Activated CD4-positive, alpha-beta T cell treated with anti-CD3 and anti-CD28 coated beads, Interleukin-2, amount 10 ng/mL, durations not matched to agents 24 days and 14 days (primary cell): ENCODE data around the gene DYSF. TPM values are rescaled to one million over a fixed set of nuclear protein-coding genes. Genes with fewer than 3 reads are reported as not detected.

ENCODE experiments used
- DNase-seq: peaks from one replicate; pipeline ENCODE4 v3.0.0; 2022
- H3K27ac Mint-ChIP-seq: one replicate; pipeline ENCODE4 v1.8.0; 2022; ENCODE audit warnings: mild to moderate bottlenecking, mixed read lengths
- H3K27me3 Mint-ChIP-seq: one replicate; pipeline ENCODE4 v1.8.0; 2022; ENCODE audit warnings: mixed read lengths
- H3K36me3 Mint-ChIP-seq: one replicate; pipeline ENCODE4 v1.8.0; 2022; ENCODE audit warnings: low read depth, mild to moderate bottlenecking, mixed read lengths
- H3K4me1 Mint-ChIP-seq: one replicate; pipeline ENCODE4 v1.8.0; 2021; ENCODE audit warnings: mixed read lengths
- H3K4me3 Mint-ChIP-seq: one replicate; pipeline ENCODE4 v1.8.0; 2022; ENCODE audit warnings: mild to moderate bottlenecking, moderate library complexity, mixed read lengths
- H3K9me3 Mint-ChIP-seq: one replicate; pipeline ENCODE4 v1.8.0; 2021; ENCODE audit warnings: mixed read lengths
- intact Hi-C: fragments of 100-400 bp; cut with micrococcal nuclease; formaldehyde crosslinking; loops from one replicate; pipeline ENCODE4 v1.15.1; 2023
- total RNA-seq: library from RNA; stranded (reverse); gene quantifications from 2 replicates; pipeline ENCODE4 v1.2.3, GENCODE V29; 2022

The DYSF gene
- total RNA-seq, 1 donor from 2014 or later: not detected

DNA sequence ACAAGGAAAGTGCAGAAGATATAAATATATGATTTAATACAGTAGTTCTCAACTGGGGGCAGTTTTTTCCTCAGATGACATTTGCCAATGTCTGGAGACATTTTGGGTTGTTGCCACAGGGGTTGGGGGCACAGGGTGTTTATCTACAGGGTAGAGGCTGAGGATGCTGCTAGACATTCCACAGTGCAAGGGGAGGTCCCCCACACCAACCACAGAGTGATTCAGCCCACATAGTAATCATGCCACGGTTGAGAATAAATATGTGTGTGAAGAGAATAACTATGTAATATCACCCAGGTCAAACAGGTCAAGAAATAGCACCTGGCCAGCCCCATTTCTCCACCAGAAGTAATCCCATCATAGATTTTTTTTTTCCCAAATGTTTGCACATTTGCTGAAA is 17.9 kb downstream of the DYSF start:
- H3K36me3 Mint-ChIP-seq: no peaks in the 10 kb centered on the region
- no peak overlapping the region for H3K27ac Mint-ChIP-seq
- peaks cover 5% of the 10 kb centered on the region for H3K4me1 Mint-ChIP-seq
- intact Hi-C loops: no loop called here
- no peak overlapping the region for H3K4me3 Mint-ChIP-seq
- DNase-seq: no peak
- no peaks in the 10 kb centered on the region for H3K9me3 Mint-ChIP-seq
- H3K27me3 Mint-ChIP-seq: peaks cover 35% of the 10 kb centered on the region

- Mint-ChIP-seq H3K36me3 (no peaks in the 10 kb centered on the region), H3K27me3 (peaks cover 33% of the 10 kb centered on the region), H3K27ac (no peak overlapping the region), H3K9me3 (no peaks in the 10 kb centered on the region), H3K4me1 (peaks cover 3% of the 10 kb centered on the region), H3K4me3 (no peak overlapping the region)
- intact Hi-C loops: no loop called here
- no peak for DNase-seq
Measured at GRCh38 chr2:71472019-71472418, 18.7 kb downstream of the DYSF start.

DNA sequence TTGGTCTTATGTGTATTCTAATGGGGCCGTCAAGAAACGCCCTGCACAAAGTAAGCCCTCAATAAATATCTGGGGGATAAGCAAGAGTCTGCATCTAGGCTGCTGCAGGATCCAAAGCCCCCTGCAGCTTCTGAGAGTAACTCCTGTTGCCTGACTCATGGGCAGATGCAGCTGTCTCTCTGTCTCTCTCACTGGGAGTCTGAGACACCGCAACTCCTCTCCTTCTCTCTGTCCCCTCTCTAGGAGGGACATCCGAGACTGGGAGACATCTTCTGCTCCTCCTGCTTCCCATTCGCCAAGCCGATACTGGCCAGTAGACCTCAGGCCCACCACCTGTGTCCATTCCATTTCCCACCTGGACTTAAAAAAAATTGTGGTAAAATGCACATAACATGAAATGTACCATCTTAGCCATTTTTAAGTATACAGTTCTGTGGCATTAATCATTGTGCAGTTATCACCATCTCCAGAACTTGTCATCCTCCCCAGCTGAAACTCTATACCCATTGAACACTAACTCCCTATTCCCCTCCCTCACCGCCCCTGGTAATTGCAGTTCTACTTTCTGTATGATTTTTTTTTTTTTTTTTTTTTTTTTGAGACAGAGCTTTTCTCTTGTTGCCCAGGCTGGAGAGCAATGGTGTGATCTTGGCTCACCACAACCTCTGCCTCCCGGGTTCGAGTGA is 20.1 kb downstream of the DYSF start:
- no peak for DNase-seq
- H3K36me3 Mint-ChIP-seq: no peaks in the 10 kb centered on the region
- H3K9me3 Mint-ChIP-seq: no peaks in the 10 kb centered on the region
- no peak overlapping the region for H3K4me3 Mint-ChIP-seq
- no peaks in the 10 kb centered on the region for H3K4me1 Mint-ChIP-seq
- intact Hi-C loops: no loop called here
- peaks cover 20% of the 10 kb centered on the region for H3K27me3 Mint-ChIP-seq
- no peak overlapping the region for H3K27ac Mint-ChIP-seq

- intact Hi-C loops: no loop called here
- no peak for DNase-seq
- H3K27me3 Mint-ChIP-seq: peaks cover 15% of the 10 kb centered on the region
- no peak overlapping the region for H3K27ac Mint-ChIP-seq
- no peak overlapping the region for H3K4me3 Mint-ChIP-seq
- H3K4me1 Mint-ChIP-seq: no peaks in the 10 kb centered on the region
- H3K9me3 Mint-ChIP-seq: no peaks in the 10 kb centered on the region
- no peaks in the 10 kb centered on the region for H3K36me3 Mint-ChIP-seq
Measured at GRCh38 chr2:71474116-71474743, 20.9 kb downstream of the DYSF start.

DNA sequence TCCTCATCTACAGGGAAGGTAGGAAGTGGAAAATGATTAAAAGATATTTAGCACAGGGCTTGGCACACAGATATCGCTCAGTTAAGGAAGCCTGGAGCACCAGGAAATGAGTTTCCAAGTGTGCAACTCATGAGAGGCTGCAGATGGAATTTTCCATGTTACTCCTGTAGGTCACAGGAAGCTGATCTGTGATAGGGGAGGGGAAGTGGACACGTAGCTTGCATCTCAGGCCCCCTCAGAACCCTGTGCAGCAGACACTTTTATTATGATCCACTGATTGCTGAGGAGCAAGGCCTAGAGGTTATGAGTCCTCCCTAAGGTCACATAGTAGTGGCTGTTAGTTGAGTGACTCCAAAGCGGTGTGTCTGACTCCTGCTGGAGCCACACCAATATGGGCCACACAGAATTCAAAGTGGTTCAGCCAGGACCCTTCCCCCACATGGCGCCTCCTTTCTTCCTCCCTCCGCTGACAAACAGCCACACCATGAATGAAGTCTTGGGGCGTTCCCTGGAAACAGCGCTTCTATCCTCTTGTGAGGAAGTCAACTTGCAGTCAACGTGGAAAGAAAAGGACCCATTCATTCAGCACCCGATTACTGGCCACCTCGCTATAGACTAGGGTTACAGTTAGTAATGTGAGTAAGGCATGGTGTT is 21.5 kb downstream of the DYSF start:
- H3K36me3 Mint-ChIP-seq: no peaks in the 10 kb centered on the region
- no peaks in the 10 kb centered on the region for H3K9me3 Mint-ChIP-seq
- no peak overlapping the region for H3K4me3 Mint-ChIP-seq
- peaks cover 13% of the 10 kb centered on the region for H3K27me3 Mint-ChIP-seq
- intact Hi-C loops: no loop called here
- no peaks in the 10 kb centered on the region for H3K4me1 Mint-ChIP-seq
- no peak overlapping the region for H3K27ac Mint-ChIP-seq
- DNase-seq: no peak

DNA sequence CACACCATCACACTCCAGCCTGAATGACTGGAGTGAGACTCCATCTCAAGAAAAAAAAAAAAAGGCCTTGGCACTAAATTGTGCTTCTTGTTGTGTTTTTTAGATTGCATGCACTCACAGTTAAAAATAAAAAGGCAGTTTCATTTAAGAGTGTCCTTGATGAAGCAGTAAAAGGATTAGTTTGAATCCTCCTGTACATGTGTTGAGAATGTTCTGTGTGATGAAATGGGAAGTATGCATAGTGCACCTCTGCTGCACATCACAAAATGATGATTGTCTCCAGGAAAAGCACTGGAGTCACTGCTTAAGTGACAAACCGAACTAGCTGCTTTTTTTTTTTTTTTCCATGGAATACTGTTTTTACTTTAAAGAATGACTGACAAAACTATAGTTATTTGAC is 23.1 kb downstream of the DYSF start:
- Mint-ChIP-seq H3K4me1 (no peaks in the 10 kb centered on the region), H3K4me3 (no peak overlapping the region), H3K9me3 (no peaks in the 10 kb centered on the region), H3K27ac (no peak overlapping the region), H3K27me3 (peaks cover 10% of the 10 kb centered on the region), H3K36me3 (no peaks in the 10 kb centered on the region)
- intact Hi-C loops: no loop called here
- no peak for DNase-seq

- Mint-ChIP-seq H3K4me3 (no peak overlapping the region), H3K9me3 (no peaks in the 10 kb centered on the region), H3K4me1 (no peaks in the 10 kb centered on the region), H3K27ac (no peak overlapping the region), H3K36me3 (no peaks in the 10 kb centered on the region), H3K27me3 (peaks cover 10% of the 10 kb centered on the region)
- DNase-seq: no peak
- intact Hi-C loops: no loop called here
Measured at GRCh38 chr2:71477231-71477691, 23.9 kb downstream of the DYSF start.

GRCh38 chr2:71478806-71479205 is 25.4 kb downstream of the DYSF start:
- no peak overlapping the region for H3K27ac Mint-ChIP-seq
- intact Hi-C loops: no loop called here

GRCh38 chr2:71479261-71479660 is 25.9 kb downstream of the DYSF start:
- Mint-ChIP-seq H3K9me3 (no peaks in the 10 kb centered on the region), H3K36me3 (no peaks in the 10 kb centered on the region), H3K4me1 (no peaks in the 10 kb centered on the region), H3K4me3 (no peak overlapping the region), H3K27me3 (peaks cover 8% of the 10 kb centered on the region), H3K27ac (no peak overlapping the region)
- intact Hi-C loops: no loop called here
- DNase-seq: no peak

More at GRCh38 chr2:71478806-71479205, 25.4 kb downstream of the DYSF start:
- DNase-seq: no peak
- no peaks in the 10 kb centered on the region for H3K36me3 Mint-ChIP-seq
- peaks cover 8% of the 10 kb centered on the region for H3K27me3 Mint-ChIP-seq
- H3K9me3 Mint-ChIP-seq: no peaks in the 10 kb centered on the region
- H3K4me1 Mint-ChIP-seq: no peaks in the 10 kb centered on the region
- no peak overlapping the region for H3K4me3 Mint-ChIP-seq

- Mint-ChIP-seq H3K27me3 (peaks cover 8% of the 10 kb centered on the region), H3K9me3 (no peaks in the 10 kb centered on the region), H3K4me1 (no peaks in the 10 kb centered on the region)
Measured at GRCh38 chr2:71481111-71481510, 27.8 kb downstream of the DYSF start.

GRCh38 chr2:71482055-71482454 is 28.7 kb downstream of the DYSF start:
- Mint-ChIP-seq H3K4me3 (no peak overlapping the region), H3K27ac (no peak overlapping the region), H3K27me3 (peaks cover 7% of the 10 kb centered on the region), H3K9me3 (no peaks in the 10 kb centered on the region), H3K36me3 (no peaks in the 10 kb centered on the region), H3K4me1 (no peaks in the 10 kb centered on the region)
- DNase-seq: no peak
- intact Hi-C loops: no loop called here

More at GRCh38 chr2:71481111-71481510, 27.8 kb downstream of the DYSF start:
- Mint-ChIP-seq H3K36me3 (no peaks in the 10 kb centered on the region), H3K27ac (no peak overlapping the region), H3K4me3 (no peak overlapping the region)
- intact Hi-C loops: no loop called here
- no peak for DNase-seq

GRCh38 chr2:71483246-71483645 is 29.9 kb downstream of the DYSF start:
- peaks cover 5% of the 10 kb centered on the region for H3K27me3 Mint-ChIP-seq
- no peak overlapping the region for H3K27ac Mint-ChIP-seq
- DNase-seq: no peak
- no peaks in the 10 kb centered on the region for H3K36me3 Mint-ChIP-seq
- no peaks in the 10 kb centered on the region for H3K9me3 Mint-ChIP-seq
- no peaks in the 10 kb centered on the region for H3K4me1 Mint-ChIP-seq
- no peak overlapping the region for H3K4me3 Mint-ChIP-seq
- intact Hi-C loops: no loop called here

- Mint-ChIP-seq H3K36me3 (no peaks in the 10 kb centered on the region), H3K9me3 (no peaks in the 10 kb centered on the region), H3K27ac (no peak overlapping the region)
Measured at GRCh38 chr2:71484354-71484753, 31.0 kb downstream of the DYSF start.

GRCh38 chr2:71486881-71487640 is 33.7 kb downstream of the DYSF start:
- Mint-ChIP-seq H3K36me3 (no peaks in the 10 kb centered on the region), H3K27ac (no peak overlapping the region), H3K4me3 (no peak overlapping the region), H3K9me3 (no peaks in the 10 kb centered on the region), H3K27me3 (peaks cover 5% of the 10 kb centered on the region), H3K4me1 (no peaks in the 10 kb centered on the region)
- DNase-seq: no peak
- intact Hi-C loops: no loop called here

More at GRCh38 chr2:71484354-71484753, 31.0 kb downstream of the DYSF start:
- Mint-ChIP-seq H3K4me1 (no peaks in the 10 kb centered on the region), H3K4me3 (no peak overlapping the region), H3K27me3 (peaks cover 7% of the 10 kb centered on the region)
- intact Hi-C loops: no loop called here
- DNase-seq: no peak
